SU-DHL-6 (cell line): ENCODE data around the gene CATSPERE.

ENCODE experiments used
- H2AFZ ChIP-seq: fragments of 200-600 bp; sonication (generic); 2 replicates; pipeline ENCODE4 v1.6.1; 2014; ENCODE audit warnings: low read depth, mild to moderate bottlenecking, moderate library complexity, mixed read lengths, antibody characterized with exemption, low read length; ENCODE audit not compliant: severe bottlenecking
- H3F3A ChIP-seq: fragments of 200-600 bp; shearing (Covaris generic); 2 replicates; pipeline ENCODE4 v1.6.0; 2016; ENCODE audit warnings: antibody characterized with exemption, mild to moderate bottlenecking; ENCODE audit not compliant: insufficient read depth
- H3K27ac ChIP-seq: fragments of 200-600 bp; sonication (generic); 2 replicates; pipeline ENCODE4 v1.5.1; 2016; ENCODE audit warnings: low read depth, mild to moderate bottlenecking, low read length, moderate library complexity, mixed read lengths
- H3K27me3 ChIP-seq: fragments of 200-600 bp; sonication (generic), shearing (Covaris generic); 2 replicates; pipeline ENCODE4 v1.6.0; 2014; ENCODE audit warnings: mild to moderate bottlenecking, low read length
- H3K36me3 ChIP-seq: fragments of 200-600 bp; sonication (generic); 2 replicates; pipeline ENCODE4 v1.6.1; 2014; ENCODE audit warnings: mild to moderate bottlenecking, low read length, mixed read lengths
- H3K4me2 ChIP-seq: fragments of 300-600, 200-600 bp; shearing (Covaris generic), sonication (generic); 2 replicates; pipeline ENCODE4 v1.6.0; 2014; ENCODE audit warnings: low read length, low read depth, mild to moderate bottlenecking; ENCODE audit not compliant: poor library complexity, severe bottlenecking
- H3K4me3 ChIP-seq: fragments of 200-600 bp; sonication (generic); 2 replicates; pipeline ENCODE4 v1.5.1; 2014; ENCODE audit warnings: antibody characterized with exemption, low read length, mild to moderate bottlenecking, mixed read lengths; ENCODE audit not compliant: insufficient read depth, poor library complexity, severe bottlenecking
- H3K79me2 ChIP-seq: fragments of 200-600 bp; sonication (generic); 2 replicates; pipeline ENCODE4 v1.6.1; 2014; ENCODE audit warnings: mild to moderate bottlenecking, low read length, moderate library complexity; ENCODE audit not compliant: insufficient read depth
- H3K9ac ChIP-seq: fragments of 200-600 bp; sonication (generic); 2 replicates; pipeline ENCODE4 v1.7.0; 2014; ENCODE audit warnings: mild to moderate bottlenecking, low read length
- H3K9me2 ChIP-seq: fragments of 200-600 bp; sonication (generic); replicated peaks from 2 replicates; pipeline ENCODE4 v1.6.1; 2014; ENCODE audit warnings: low read length; ENCODE audit not compliant: insufficient read depth
- H3K9me3 ChIP-seq: fragments of 200-600 bp; sonication (generic); 2 replicates; pipeline ENCODE4 v1.6.1; 2014; ENCODE audit warnings: low read length, mixed read lengths; ENCODE audit not compliant: insufficient read depth
- H4K20me1 ChIP-seq: fragments of 200-600 bp; sonication (generic); 2 replicates; pipeline ENCODE4 v1.6.1; 2014; ENCODE audit warnings: low read depth, mild to moderate bottlenecking, antibody characterized with exemption, low read length, moderate library complexity, mixed read lengths
- EZH2phosphoT487 ChIP-seq: fragments of 200-600 bp; sonication (generic), shearing (Covaris generic); conservative IDR thresholded peaks from 2 replicates; pipeline ENCODE4 v1.6.1; 2018; ENCODE audit warnings: mild to moderate bottlenecking, antibody characterized with exemption, low read length, moderate library complexity, mixed read lengths
- TF ChIP-seq, protein P1 (sequence below): fragments of 200-600 bp; sonication (generic); IDR thresholded peaks from one replicate; pipeline ENCODE4 v1.5.1; 2017; ENCODE audit warnings: antibody characterized with exemption, mild to moderate bottlenecking, low read length, moderate library complexity; ENCODE audit not compliant: insufficient read depth, poor library complexity, severe bottlenecking

Gene CATSPERE

GRCh38 chr1:244548558-244549115 is 87.6 kb downstream of the CATSPERE start:
- no peaks in the 10 kb centered on the region for H4K20me1 ChIP-seq
- no peak overlapping the region for H3K4me2 ChIP-seq
- no peaks in the 10 kb centered on the region for H3K9me3 ChIP-seq
- no peaks in the 10 kb centered on the region for H3K9me2 ChIP-seq
- H3F3A ChIP-seq: no peaks in the 10 kb centered on the region
- no peak overlapping the region for H3K4me3 ChIP-seq
- no peak overlapping the region for H2AFZ ChIP-seq
- H3K36me3 ChIP-seq: no peaks in the 10 kb centered on the region
- no peaks in the 10 kb centered on the region for H3K27me3 ChIP-seq
- H3K27ac ChIP-seq: no peak overlapping the region
- no peak overlapping the region for H3K9ac ChIP-seq
- TF ChIP-seq, protein P1, sequence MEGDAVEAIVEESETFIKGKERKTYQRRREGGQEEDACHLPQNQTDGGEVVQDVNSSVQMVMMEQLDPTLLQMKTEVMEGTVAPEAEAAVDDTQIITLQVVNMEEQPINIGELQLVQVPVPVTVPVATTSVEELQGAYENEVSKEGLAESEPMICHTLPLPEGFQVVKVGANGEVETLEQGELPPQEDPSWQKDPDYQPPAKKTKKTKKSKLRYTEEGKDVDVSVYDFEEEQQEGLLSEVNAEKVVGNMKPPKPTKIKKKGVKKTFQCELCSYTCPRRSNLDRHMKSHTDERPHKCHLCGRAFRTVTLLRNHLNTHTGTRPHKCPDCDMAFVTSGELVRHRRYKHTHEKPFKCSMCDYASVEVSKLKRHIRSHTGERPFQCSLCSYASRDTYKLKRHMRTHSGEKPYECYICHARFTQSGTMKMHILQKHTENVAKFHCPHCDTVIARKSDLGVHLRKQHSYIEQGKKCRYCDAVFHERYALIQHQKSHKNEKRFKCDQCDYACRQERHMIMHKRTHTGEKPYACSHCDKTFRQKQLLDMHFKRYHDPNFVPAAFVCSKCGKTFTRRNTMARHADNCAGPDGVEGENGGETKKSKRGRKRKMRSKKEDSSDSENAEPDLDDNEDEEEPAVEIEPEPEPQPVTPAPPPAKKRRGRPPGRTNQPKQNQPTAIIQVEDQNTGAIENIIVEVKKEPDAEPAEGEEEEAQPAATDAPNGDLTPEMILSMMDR: no peak
- TF ChIP-seq EZH2phosphoT487: no peak
- no peaks in the 10 kb centered on the region for H3K79me2 ChIP-seq

GRCh38 chr1:244552336-244552735 is 91.3 kb downstream of the CATSPERE start:
- Histone ChIP-seq H3K36me3 (0 out of 2 replicates have a peak, but pooled peaks cover 3% of the 10 kb centered on the region), H3K4me2 (no peak overlapping the region), H3F3A (no peaks in the 10 kb centered on the region), H3K27me3 (no peaks in the 10 kb centered on the region), H4K20me1 (no peaks in the 10 kb centered on the region), H3K9me2 (no peaks in the 10 kb centered on the region; the same call in 1 of the 2 replicates), H3K79me2 (no peaks in the 10 kb centered on the region), H3K4me3 (no peak overlapping the region), H2AFZ (no peak overlapping the region), H3K9ac (no peak overlapping the region), H3K9me3 (peaks cover 8% of the 10 kb centered on the region; the same call in 1 of the 2 replicates), H3K27ac (no peak overlapping the region)
- no peak for TF ChIP-seq EZH2phosphoT487
- TF ChIP-seq, protein P1: no peak

- 0 out of 2 replicates have a peak, but pooled peaks cover 3% of the 10 kb centered on the region for H3K36me3 ChIP-seq
- no peaks in the 10 kb centered on the region for H3K27me3 ChIP-seq
- H3K27ac ChIP-seq: no peak overlapping the region
- TF ChIP-seq EZH2phosphoT487: no peak
- TF ChIP-seq, protein P1: no peak
- H2AFZ ChIP-seq: no peak overlapping the region
- H3K9ac ChIP-seq: no peak overlapping the region
- H3F3A ChIP-seq: no peaks in the 10 kb centered on the region
- H3K9me2 ChIP-seq: no peaks in the 10 kb centered on the region; the same call in 1 of the 2 replicates
- no peak overlapping the region for H3K4me2 ChIP-seq
- peaks cover 8% of the 10 kb centered on the region; the same call in 1 of the 2 replicates for H3K9me3 ChIP-seq
- H3K4me3 ChIP-seq: no peak overlapping the region
- H3K79me2 ChIP-seq: no peaks in the 10 kb centered on the region
- no peaks in the 10 kb centered on the region for H4K20me1 ChIP-seq
These were observed 95.2 kb downstream of the CATSPERE start for GRCh38 chr1:244556263-244556662.
